GM19025 (cell line): ENCODE data around the gene DPYSL5.
"Not testable (repeated sequence)": the region's sequence is repeated elsewhere in the genome, so short reads cannot be mapped to it uniquely, and the experiment has no call there.

Experiments
- ATAC-seq: cut with Tn5 transposase; IDR thresholded peaks from one replicate; pipeline ENCODE4 v1.9.1; 2021; ENCODE audit warnings: mild to moderate bottlenecking, low read depth, moderate library complexity; ENCODE audit not compliant: unreplicated experiment

DPYSL5 gene

DNA sequence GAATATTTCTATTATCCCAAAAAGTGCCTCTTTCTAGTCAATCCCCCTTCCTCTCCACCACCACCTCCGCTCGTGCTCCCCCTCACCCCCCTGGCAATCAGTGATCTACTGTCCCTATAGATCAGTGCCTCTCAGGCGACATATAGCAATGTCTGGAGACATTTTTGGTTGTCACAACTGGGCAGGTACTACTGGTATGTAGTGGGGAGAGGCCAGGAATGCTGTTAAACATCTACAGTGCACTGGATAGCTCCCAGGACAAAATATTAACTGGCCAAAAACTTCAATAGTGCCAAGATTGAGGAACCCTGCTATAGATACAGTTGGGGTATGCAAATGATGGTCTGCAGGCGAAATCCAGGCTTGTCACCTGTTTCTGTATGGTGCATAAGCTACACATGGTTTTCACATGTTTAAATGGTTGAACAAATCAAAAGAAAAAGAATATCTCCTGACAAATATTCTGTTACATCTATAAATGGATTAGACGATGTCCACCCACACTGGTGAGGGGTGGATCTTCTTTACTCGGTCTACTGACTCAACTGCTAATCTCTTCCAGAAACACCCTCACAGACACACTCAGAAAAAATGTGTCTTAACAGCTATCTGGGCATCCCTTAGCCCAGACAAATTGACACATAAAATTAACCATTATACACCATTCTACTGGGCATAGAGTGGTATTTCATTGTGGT lies 25.5 kb downstream of the DPYSL5 start:
- no peak for ATAC-seq

DNA sequence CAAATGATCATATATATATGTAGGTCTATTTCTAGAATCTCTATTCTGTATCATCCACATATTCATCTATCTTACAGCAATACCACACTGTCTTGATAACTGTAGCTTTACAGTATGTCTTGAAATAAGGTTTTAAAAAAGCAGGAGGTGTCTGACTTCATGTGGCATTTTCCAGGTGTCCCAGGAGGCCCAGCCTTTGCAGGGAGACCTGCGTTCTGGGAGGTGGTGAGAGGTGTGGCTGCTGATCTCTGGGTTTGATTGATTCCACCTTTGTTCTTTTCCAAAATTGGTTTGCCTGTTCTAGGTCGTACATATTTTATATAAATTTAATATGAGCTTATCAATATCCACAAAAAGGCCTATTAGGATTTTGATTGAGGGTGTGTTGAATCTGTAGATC lies 26.6 kb downstream of the DPYSL5 start:
- ATAC-seq = no peak

DNA sequence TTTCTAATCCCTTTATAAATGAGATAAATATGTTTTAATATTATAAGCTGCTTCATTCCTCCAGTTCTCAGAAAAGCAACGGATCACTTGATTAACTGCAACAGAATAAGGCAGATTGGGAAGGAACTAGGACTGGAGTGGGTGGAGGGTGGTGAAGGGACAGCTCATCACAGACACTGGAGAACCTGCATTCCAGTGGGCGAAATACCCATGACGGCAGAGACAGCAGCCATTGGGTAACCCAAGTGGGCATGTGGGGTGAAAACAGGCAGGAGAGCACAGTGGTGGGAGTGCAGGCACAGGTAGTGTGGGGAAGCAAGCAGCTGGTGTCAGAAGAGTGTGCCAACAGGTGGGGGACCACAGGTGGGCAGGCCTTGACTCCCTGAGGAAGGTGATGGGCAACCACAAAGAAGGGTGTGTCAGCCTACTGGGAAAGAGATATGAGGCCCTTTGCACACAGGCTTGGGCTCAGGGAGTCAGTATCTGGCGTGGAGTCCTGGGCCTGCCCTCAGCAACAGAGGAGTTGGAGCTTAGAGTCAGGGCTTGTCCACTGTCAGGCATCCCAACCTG lies 27.2 kb downstream of the DPYSL5 start:
- ATAC-seq = no peak

DNA sequence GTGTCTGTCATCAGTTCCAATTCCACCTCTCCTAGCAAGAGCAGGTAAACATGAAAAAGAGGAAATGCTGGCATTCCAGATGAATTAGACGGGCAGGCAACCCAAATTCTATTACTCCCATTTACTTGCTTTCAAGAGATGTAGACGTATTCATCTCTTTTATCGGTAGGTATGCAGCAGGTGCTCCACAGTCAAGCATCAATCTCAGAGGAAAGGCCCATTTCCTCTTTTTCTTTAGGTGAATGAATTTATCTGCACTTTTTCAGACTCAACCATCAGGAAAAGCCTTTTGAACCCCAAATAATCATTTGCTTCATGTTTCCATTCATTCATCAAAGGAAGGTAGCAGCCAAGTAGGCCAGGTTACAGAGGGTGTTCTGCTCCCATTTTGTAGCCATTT lies 27.9 kb downstream of the DPYSL5 start:
- no peak for ATAC-seq

DNA sequence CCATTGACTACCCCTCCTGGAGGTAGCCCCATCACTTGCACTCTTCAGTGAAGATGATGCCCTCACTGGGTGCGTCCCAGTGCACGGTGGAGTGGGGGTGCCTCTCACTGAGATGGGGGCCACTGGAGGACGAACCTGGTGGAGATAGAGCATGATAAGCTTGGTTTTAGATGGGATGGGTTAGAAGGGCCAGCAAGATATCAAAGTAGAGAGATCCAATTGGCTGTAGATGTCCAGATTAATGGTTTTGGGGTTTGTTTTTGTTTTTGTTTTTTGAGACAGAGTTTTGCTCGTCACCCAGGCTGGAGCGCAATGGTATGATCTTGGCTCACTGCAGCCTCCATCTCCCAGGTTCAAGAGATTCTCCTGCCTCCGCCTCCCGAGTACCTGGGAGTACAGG lies 28.3 kb downstream of the DPYSL5 start:
- no peak for ATAC-seq

DNA sequence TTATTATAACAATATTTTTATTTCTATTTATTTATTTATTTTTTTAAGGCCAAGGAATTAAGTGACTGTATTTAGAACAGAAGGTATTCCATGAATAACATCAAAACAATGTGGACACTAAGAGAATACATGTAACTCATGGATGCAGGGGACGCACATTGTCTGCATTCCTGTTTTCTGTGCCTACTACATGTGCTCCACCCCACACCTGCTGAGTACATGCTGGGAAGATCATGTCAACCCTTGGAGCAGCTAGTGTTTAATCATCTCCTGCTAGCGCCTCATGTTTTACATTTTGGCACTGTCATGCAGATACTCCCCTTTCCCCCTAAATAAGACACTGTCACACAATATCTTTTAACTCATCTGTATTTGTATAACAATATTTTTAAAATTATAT lies 29.3 kb downstream of the DPYSL5 start:
- no peak for ATAC-seq

DNA sequence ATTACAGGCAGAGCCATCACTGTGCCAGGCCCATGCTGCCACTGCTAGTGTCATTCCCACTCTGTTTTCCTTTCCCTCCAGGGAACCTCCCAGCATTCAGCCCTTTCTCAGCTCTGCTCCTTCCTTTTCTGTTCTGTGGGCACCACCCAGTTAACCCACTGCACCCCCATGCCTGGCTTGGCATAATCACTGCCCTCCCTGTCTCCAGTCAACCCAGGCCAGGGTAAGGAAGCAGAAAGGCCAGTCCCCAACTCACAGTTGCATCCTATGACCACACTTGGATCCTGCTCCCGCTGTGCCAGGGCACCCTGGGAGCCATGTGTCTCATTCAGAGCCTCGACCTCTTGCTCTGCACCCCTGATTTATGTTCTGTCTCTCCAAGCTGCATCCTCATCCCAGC lies 32.2 kb downstream of the DPYSL5 start:
- ATAC-seq = no peak

DNA sequence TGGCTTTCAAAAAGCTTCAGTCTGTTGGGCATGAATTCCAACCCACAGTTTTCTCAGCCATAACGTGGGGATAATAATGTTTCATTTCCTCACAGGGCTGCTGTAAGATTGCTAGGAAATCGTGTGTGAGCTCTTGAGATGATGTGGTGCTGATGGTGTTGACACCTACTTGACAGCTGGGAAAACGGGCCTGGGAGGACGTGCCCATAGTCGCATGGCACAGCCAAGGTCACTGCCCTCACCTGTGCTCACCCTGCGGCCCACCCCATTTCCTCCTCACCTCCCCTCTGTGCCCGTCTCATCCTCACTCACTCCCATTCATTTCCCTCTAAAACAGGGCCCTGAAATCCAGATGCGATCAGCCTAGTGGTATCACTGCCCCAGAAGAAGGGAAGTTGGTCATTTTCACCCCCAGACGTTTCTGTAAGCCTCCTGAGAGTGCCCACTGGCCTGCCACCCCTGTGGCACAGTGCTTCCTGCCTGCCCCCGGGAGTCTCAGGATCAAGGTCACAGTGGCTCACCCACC lies 33.0 kb downstream of the DPYSL5 start:
- no peak for ATAC-seq

DNA sequence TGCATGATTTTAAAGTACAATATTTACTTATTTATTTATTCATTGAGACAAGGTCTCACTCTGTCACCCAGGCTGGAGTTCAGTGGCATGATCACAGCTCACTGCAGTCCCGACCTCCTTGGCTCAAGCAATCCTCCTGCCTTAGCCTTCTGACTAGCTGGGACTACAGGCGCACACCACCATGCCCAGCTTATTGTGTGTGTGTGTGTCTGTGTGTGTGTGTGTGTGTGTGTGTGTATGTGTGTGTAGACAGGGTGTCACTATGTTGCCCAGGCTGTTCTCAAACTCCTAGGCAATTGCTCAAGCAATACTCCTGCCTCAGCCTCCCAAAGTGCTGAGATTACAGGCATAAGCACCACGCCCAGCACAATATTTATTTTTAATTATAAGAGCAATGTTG lies 34.3 kb downstream of the DPYSL5 start:
- ATAC-seq = not testable (repeated sequence)

DNA sequence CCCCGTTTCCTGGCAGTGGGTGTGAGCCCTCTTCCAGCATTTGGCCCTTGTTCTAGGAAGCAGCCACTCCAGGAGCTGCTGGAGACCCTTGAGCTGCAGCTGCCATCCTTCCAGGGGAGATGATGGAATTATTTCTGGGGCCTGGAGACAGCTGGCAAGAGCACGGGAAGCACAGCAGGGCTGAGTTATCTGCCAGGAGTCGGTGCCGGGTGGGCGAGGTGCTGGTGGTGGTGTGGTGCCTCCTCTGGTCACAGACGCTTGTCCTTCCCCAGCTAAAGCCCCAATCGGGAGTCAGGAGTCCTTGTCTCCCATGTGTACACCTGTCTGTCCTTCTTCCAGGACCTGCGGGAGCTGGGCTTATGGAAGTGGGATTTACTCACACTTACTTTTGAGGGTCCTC lies 36.0 kb downstream of the DPYSL5 start:
- no peak for ATAC-seq

DNA sequence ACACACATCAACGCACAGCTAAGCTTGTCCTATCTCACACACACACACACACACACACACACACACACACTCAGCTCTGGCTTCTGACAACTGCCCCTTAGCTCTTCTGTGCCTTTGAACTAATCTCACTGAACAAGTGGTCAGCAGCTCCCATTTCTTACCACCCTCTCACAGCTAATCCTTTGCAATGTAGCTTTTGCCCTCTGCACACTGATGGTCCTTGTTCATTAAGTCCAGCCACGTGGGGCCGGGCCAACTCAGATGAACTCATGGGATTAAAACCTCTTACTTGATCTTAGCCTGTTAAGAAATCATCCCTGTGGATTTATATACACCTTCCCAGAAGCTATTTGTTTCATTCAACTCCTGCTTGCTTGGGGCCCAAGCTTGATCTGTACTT lies 36.6 kb downstream of the DPYSL5 start:
- no peak for ATAC-seq

DNA sequence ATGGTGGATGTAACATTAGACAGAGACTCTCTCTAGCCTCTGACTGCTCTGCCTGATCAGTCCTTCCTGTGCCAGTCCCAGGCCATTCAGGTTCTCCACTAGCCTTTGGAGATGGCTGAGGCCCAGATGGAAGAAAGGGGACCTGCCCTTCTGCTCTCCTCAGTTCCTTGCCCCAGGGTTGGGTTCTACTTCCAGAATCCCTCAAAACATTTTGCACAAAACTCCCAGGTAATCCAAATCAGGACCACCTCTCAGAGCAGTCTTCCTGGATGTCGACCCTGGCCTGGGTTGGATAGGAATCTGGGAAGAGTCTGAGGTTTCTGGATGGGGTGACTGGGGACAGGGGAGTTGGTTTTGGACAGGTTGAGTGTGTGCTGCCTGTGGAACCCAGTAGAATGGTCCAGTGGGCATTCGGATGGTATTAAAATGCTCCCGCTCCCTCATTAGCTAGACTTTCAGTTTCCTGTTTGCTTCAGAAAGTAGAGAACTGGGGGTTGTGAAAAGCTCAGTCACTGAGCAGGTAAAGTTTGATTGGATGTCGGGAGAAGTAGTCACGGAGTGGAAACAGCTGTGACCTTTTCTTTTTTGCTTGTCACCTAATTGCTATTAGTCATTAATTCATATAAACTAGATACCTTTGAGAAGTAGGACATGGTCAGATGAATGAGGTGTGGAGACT lies 37.9 kb downstream of the DPYSL5 start:
- no peak for ATAC-seq

DNA sequence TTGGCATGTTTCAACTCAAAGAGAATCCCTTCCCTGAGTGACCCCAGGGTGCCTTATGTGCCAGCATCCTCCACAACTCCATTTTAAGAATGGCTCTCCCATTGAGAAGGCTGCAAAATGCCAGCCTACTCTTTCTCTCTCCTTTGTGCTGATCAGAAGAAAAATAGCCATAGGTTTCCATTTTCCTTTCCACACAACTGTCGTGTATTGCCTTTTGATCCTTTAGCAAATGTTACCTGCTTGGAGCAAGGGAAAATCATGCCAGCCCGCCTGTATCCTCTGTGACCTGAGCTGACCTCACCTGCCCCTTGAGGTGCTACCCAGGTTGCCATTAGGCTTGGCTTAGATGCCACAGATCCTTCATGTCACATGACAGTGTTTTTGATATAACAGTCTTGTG lies 38.8 kb downstream of the DPYSL5 start:
- ATAC-seq = no peak

DNA sequence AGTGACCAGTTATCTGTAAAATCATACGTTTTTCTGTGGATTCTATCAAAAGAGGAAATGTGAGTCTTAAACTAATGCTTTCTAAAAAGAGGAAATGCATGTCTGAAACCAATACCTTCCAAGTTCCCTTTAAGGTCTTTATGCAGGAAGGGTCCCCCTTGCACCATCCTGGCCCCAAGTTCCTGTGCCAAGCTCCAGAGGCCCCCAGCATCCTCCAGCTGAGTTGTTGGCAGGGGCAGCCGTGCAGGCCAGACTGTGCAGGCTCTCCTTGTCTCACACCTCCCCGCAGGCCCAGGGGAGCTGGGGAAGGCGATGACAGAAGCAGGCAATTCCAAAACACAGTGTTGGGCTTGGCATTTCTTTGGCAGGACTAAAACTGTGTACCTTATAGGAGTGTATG lies 39.2 kb downstream of the DPYSL5 start:
- no peak for ATAC-seq

DNA sequence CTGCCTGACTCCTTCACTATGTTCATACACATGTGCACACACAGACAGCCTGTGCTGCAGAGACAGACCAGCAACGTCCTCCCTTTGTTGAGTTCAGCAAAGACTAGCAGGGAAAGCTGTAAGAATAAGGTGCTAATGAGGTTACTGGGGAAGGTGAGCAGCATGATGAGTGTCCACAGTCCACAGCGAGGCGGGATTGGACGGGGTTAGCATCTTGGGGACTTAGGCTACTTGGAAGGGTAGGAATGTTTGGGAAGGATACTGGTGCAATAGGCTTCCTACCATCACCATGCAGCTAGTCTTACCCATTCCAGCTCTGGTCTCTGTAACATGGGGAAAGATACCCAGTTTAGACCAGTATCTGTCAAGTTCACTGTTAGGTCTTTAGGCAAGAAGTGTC lies 41.9 kb downstream of the DPYSL5 start:
- no peak for ATAC-seq

DNA sequence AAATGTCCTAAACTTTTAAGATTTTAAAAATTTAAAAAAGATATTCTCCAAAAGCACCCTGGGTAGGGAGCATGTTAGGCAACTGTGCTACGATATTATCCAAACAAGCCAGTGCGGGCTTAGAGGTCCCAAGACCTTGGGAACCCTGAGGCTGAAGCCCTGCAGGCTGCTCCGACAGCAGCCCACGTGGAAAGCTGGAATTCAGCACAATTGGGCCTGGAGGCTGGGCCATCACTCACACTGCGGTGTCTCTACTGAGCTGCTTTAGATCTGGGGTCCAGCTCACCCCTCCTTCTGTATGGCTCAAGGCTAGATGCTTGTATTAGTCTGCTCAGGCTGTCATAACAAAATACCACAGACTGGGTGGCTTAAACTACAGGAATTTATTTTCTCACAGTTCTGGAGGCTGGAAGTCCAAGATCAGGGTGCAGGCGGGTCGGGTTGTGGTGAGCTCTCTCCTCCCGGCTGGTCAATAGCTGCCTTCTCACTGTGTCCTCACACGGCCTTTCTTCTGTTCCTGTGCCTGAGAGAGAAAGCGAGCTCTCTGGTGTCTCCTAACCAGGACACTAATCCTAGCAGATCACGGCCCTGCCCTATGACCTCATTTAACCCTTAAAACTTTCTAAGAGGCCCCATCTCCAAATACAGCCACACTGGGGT lies 42.5 kb downstream of the DPYSL5 start:
- no peak for ATAC-seq

DNA sequence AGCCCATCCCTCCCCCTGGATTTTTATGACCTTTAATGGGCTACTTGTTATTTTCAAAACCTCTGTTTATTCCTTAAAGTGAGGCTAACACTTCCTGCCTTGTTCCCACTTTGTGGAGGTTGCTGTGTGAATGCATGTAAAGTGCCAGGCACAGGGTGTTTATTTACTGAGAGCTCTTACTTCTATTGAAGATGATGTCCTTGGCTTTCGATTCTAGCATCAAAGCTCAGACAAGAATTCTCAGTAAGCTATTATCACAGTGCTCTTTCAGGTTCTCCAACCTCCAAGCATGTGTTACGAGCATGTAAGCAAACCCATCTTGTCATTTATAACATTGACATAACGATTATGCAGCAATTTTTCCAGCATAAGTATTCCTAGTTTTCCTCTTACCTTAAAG lies 44.2 kb downstream of the DPYSL5 start:
- no peak for ATAC-seq

DNA sequence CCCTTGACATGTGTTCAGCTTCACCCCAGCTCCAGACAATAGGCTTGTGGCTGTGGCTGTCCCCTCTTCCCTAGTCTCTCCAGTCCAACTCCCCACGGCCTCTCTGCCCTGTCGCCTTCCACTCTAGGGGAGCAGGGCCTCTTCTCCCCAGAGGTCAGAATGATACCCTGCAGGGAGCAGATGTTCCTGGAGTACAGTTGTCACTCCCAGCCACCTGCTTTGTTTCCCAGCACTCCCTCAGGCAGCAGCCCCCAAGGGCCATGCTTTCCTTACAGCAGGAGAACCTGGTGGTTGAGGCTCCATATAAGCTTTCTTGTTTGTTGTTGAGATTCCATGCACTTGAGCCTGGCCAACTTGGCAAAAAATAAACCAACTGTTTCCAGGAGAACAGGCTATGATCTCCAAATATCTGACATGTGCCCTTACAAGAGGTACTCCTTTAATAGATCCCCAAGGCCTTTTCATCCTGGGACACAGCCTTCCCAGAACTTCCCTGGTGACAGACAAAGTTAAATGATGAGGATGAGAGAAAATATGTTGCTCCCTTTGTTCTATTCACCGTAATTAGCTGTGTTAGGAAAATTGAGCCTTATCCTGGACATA lies 45.1 kb downstream of the DPYSL5 start:
- ATAC-seq = no peak

DNA sequence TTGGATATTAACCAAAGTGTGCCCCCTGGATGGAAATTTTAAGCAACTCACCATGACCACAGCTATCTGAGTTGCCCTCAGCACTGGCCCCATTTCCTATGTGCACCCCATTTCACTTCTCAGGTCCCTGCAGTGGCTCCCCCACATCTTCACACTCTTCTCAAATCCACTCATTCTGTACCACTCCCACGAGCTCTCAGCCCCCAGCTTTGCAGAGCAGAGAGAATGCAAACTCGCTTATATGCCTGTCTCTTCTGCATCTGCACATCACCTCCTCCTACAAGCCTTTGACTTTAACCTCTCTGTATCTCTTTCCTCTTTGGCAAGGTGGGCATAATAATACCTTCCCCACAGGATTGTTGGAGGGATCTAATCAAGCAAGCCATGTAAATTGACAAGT lies 46.2 kb downstream of the DPYSL5 start:
- ATAC-seq = no peak

DNA sequence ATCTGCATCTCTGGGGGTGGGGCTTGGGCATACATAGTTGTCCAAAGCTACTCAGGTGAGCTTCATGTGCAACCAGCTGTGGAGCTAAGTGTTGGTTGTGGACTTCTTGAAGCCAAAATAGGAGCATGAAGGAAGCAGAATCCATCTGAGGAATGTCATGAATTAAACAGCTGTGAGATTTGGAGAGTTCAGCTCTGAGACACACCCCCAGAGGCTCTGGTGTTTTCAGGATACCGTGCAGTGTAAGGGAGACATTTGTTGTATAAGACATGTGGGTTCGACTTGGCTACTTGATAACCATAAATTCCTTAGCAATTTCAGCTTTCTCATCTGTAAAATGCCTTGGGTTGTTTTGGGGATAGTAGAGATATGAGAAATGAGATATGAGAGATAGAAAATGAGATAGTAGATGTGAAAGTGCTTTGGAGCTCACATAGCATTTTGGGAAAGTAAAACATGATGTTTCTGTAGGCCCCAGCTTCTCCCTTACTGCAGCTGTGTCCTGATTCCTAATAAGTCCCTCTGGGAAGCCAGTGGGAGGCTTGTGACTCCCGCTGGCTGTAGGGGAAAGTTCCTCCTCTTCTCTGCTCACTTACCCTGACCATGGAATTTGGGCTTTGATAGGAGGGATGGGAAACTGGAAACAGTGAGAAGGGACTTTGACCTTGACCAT lies 50.0 kb downstream of the DPYSL5 start:
- no peak for ATAC-seq
